HG03469 (cell line): ENCODE data around the gene GDNF.
A peak's percentile ranks its signal among the peaks of the same experiment; 100 is the strongest.
"Not testable (repeated sequence)": the region's sequence is repeated elsewhere in the genome, so short reads cannot be mapped to it uniquely, and the experiment has no call there.

Experiments used
- ATAC-seq: cut with Tn5 transposase; IDR thresholded peaks from one replicate; pipeline ENCODE4 v1.9.1; 2021; ENCODE audit warnings: mild to moderate bottlenecking, moderate library complexity, moderate number of reproducible peaks; ENCODE audit not compliant: unreplicated experiment

Gene GDNF, protein sequence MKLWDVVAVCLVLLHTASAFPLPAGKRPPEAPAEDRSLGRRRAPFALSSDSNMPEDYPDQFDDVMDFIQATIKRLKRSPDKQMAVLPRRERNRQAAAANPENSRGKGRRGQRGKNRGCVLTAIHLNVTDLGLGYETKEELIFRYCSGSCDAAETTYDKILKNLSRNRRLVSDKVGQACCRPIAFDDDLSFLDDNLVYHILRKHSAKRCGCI

DNA sequence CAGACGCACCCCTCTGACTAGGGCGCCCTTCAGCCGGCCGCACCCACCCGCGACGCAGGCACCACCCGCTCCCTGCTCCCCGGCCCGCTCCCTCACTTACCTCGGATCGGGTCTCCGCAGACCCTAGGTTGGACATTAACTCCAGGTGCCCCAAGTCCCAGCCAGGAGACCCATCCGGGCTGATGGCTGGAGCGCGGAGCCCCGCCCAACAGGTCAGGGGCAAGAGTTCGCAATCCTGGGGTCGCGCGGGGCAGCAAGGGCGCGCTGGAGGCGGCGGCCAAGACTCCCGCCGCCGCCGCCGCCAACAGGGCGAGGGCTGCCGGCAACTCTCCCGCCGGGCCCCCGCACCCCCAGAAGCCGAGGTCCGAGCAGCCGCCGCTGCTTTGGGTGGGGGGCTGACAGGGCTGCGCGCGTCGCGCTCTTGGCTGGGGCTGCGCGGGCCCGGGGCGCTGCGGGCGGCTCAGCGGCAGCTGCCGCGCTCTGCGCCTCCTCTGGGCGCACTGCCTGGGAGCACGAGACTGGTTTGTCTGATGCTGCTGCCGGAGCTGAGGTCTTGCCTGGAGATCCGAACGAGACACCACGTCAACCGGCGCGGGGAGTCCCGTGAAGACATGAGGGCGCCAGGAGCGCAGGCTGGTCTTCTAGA is at the start of gene GDNF:
Gene GDNF, minus strand, starts transcription at position 635 of the 646 bp plus-strand sequence. CDS start 5,245 bp downstream, outside the sequence.
- ATAC-seq, result no peak

DNA sequence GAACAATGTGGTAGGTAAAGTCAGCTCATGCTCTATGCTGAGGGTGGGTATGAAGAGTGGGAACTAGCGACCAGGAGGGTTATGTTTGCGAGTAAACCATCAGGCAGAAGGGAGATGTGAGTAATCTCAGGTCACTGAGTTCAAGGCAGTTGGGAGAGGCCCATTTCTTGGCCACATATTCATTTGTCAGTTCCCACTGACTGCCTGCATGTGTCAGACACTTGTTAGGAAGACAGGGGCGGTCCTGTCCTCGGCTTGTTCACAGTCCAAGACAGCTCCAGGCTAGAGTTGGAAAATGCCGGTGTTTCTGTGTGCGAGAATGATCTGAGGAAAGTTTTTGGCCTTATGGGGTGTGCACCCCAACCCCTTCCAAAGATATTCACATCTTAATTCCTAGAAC is 48.6 kb upstream of the GDNF start:
- no peak for ATAC-seq

- ATAC-seq, result no peak
Observed at GRCh38 chr5:37886242-37886905, 46.5 kb upstream of the GDNF start.

DNA sequence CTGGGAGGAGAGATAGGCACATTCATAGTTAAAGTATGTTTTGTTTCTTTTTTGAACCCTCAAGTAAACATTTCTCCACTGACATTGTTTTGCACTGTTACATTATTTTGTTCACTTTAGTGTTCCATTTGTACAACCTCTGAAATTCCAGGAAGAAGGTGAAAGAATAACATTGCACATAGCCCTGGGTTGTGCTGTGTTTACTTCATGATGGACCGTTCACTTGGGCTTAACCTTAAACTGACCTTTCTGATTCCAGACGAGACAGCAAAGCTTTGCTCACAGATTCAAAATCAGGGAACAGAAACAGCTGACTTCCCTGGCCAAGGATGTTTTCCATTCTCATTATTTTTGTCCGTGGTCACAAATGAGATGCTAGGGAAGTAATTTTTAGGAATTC is 42.8 kb upstream of the GDNF start:
- ATAC-seq, result no peak

- ATAC-seq, result peak; percentile 99
Observed at GRCh38 chr5:37881359-37881758, 41.5 kb upstream of the GDNF start.

DNA sequence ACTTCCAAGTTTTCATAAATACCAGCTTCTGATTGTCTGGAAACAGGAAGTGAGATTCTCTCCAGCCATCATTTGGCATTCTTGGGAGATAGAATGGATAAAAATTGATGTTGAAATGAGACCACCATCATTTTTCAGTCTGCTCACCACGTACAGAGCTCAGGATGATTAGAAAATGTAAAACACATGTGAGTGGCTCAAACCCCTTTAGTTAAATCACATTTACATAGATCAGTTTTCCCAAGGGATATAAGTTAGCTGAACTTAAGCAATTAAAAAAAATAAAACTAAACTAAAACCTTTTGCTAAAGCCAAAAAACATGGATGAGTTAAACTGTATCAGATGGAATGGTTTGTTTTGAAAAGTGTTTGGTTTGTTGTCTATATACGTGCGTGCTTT is 37.1 kb upstream of the GDNF start:
- ATAC-seq, result no peak

- ATAC-seq, result no peak
Observed at GRCh38 chr5:37876245-37876644, 36.4 kb upstream of the GDNF start.

DNA sequence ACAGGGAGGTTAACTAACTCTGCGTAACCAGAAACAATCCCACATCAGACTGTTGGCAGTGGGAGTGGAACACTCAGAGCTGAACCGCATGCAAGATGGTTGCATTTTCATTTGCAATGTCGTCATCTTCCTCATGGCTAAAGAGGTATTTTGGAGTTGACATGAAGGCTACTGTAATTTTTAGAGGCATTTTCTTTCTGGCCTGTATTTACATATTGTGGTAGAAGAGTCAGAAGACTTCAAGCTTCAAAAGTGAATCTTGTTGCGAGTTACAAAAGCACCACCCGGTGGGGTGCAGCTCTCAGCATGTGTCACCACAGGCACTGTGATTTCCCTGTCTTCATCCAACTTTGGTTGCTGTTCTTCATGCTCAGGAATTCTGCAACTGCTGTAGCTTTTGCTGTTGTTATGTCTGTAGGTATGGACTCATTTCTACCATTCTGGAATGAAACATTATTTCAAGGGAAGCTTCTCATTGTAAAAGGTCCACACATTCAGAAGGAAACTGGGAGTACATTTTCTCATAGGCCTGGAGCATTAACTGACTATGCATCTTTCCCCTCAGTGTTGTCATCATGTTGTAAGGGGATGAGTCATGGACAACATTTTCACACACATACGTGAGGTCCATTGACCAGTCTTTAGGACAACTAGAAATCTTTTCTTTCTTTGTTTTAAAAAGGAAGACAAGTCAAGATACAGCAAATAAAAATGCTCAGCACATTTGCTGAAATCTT is 35.4 kb upstream of the GDNF start:
- ATAC-seq, result no peak

- no peak for ATAC-seq
Observed at GRCh38 chr5:37873988-37874387, 34.1 kb upstream of the GDNF start.

GRCh38 chr5:37871023-37871815 is 31.4 kb upstream of the GDNF start:
- no peak for ATAC-seq

GRCh38 chr5:37869216-37869615 is 29.4 kb upstream of the GDNF start:
- no peak for ATAC-seq

DNA sequence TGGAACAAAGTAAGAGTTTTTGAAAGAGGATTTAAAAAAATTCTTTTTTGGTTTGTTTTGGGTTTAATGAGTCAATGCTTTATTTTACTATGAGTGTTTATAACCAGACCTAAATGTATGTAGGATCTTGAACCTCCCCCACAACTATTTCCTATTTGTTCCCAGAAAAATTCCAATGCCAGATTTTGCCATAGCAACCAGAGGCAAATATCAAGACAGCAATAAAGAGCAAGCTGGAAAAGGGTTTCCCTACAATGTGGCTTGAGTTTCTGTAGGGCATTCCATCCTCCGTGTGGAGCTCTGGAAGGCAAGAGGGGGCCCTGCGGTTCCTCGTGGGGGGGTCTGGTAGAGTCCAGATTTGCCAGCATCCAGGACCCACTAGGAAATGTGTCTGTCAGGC is 27.8 kb upstream of the GDNF start:
- ATAC-seq, result no peak

DNA sequence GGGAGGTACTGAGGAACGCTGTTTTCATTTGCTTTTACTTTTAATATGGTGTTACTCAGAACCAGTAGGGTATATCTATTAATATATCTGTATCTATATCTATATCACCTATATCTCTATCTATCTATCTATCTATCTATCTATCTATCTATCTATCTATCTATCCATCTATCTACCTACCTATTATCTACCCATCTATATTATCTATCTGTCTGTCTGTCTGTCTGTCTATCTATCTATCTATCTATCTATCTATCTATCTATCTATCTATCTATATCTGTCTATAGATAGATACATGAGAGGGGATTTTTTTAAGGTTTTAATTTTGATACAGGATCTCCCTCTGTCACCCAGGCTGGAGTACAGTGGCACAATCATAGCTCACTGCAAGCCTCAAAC is 23.1 kb upstream of the GDNF start:
- ATAC-seq, result not testable (repeated sequence)

DNA sequence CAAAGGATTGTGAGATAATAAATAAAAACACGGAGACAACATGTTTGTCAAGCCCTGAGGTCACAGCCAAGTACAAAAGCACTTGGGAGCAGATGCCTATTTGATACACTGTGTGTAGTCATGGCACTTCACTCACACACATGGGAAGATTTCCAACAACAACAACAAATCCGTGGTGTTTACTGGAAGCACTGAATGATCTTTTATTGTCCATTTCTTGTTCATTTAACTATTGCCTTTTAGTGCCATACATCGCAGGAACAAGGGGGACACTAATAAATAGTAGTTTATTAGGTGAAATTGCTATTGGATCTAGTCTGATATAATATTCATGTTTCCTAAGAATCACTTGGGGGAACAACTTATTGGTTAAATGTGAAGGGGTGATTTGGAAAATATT is 20.4 kb upstream of the GDNF start:
- no peak for ATAC-seq

- peak; percentile 97 for ATAC-seq
Observed at GRCh38 chr5:37859805-37860204, 20.0 kb upstream of the GDNF start.

GRCh38 chr5:37858250-37858649 is 18.4 kb upstream of the GDNF start:
- ATAC-seq, result no peak

DNA sequence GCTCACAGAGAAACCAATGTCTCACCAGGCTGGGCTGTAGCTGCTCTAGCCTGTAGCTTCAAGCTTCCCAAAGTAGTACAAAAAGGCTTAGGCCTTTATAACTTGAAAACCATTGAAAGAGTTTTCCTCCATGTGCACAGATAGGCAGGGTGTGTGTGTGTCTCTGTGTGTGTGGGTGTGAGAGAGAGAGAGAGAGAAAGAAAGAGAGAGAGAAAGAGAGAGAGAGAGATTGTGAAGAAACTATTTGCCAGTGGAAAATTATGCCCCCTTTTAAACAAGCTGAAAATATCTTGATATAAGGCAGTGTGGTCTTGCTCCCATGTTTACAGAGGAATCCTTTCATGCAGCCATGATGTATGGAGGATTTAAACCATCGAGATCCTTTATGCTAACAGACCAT is 17.9 kb upstream of the GDNF start:
- no peak for ATAC-seq

GRCh38 chr5:37855438-37855837 is 15.6 kb upstream of the GDNF start:
- ATAC-seq, result no peak

DNA sequence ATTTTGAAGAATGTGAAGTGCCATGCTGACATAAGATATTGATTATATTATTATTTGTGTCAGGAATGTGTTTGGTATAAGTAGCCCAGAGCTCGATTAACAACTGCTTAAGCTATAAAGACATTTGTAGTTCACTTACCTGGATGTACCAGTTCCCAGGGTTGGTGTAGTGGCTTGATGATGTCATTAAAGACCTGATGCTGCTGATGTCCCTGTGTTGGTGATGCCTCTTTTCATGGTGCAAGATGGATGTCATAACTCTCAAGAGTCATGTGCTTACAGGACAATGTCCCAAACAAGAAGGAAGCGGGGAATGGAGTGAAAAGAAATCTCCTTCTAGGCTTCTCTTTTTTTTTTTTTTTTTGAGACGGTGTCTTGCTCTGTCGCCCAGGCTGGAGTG is 11.5 kb upstream of the GDNF start:
- no peak for ATAC-seq

DNA sequence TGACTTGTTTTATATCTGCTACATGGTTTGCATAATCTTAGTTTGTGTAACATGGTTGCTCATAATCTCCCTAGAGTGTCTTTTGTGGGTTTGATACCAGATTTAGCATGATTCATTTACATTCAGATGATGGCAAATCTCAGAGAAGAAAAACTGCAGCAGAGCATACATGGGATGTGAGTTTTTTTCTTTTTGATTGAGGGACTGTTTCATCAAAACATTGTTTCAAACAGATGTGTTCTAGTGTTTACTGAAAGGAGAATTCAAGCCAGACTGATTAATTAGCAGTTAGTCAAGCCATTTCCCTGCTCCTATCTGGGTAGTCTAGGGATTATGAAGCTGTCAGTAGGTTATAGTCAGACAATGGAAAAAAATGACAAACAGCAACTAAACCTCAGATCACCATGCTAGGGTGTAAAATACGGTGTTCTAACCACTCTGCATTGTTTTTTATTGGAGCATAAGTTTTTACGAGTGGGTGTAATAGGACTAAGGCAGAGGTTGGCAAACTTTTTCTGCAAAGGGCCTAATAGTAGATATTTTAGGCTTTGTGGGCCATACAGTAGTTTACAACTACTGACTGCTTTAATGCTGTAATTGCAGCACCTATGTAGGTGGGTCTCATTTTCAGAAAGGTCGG is 10.5 kb upstream of the GDNF start:
- no peak for ATAC-seq
